Measurements from ENCODE around the gene BDNF. TPM values are rescaled to one million over a fixed set of nuclear protein-coding genes. Genes with fewer than 3 reads are reported as not detected.
"Not testable (repeated sequence)": the region's sequence is repeated elsewhere in the genome, so short reads cannot be mapped to it uniquely, and the experiment has no call there.

The BDNF gene
- total RNA-seq, 1 experiment from 2014 or later = 0.36 TPM

DNA sequence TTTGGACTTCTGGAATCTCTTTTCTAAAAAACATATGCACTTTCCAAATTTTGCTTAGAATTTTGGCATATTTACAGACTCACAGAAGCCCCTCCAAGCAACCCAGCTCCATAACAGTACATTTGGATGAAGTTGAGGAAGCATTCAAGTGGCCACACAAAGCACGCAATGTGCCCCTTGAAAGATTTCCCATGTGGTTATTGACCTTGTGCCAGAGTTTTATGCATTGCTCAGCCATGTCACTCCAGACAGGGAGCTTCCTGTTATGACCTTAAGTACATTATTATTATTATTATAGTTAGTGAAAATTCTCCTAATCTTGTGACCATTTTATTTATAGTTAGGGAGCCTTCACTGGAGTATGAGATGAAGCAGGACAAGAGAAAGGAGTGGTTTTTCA, 35.0 kb upstream of the BDNF start:
- Histone ChIP-seq H3K4me1 (ENCODE audit: control insufficient read depth, insufficient read depth, low read length) (no peaks in the 10 kb centered on the region), H3K27ac (ENCODE audit: low read length) (no peak overlapping the region), H3K9me3 (ENCODE audit: control insufficient read depth, insufficient read depth, low read depth, low read length) (no peaks in the 10 kb centered on the region), H3K4me3 (ENCODE audit: low read depth in 2 of 2, low read length in 2 of 2) (no peak overlapping the region), H3K36me3 (ENCODE audit: control insufficient read depth, insufficient read depth, low read length) (no peaks in the 10 kb centered on the region), H3K27me3 (ENCODE audit: control insufficient read depth, insufficient read depth, low read length) (no peaks in the 10 kb centered on the region; the same call in 1 of the 2 replicates)
- in situ Hi-C loops (cut with HindIII; ENCODE audit: low pct_unique_long_range_greater_than_20kb, low sequenced_read_pairs) = no loop called here
- DNase-seq (ENCODE audit: low read depth, low spot score) (no peak), ATAC-seq (no peak)
- intact Hi-C loops (cut with micrococcal nuclease; ENCODE audit: unreplicated experiment) = no loop called here
- POLR2A ChIA-PET = no interaction called here
- CTCF ChIA-PET = no interaction called here
- no TSS peak for BruUV-seq (replicated peaks)
- TF ChIP-seq, protein P1, sequence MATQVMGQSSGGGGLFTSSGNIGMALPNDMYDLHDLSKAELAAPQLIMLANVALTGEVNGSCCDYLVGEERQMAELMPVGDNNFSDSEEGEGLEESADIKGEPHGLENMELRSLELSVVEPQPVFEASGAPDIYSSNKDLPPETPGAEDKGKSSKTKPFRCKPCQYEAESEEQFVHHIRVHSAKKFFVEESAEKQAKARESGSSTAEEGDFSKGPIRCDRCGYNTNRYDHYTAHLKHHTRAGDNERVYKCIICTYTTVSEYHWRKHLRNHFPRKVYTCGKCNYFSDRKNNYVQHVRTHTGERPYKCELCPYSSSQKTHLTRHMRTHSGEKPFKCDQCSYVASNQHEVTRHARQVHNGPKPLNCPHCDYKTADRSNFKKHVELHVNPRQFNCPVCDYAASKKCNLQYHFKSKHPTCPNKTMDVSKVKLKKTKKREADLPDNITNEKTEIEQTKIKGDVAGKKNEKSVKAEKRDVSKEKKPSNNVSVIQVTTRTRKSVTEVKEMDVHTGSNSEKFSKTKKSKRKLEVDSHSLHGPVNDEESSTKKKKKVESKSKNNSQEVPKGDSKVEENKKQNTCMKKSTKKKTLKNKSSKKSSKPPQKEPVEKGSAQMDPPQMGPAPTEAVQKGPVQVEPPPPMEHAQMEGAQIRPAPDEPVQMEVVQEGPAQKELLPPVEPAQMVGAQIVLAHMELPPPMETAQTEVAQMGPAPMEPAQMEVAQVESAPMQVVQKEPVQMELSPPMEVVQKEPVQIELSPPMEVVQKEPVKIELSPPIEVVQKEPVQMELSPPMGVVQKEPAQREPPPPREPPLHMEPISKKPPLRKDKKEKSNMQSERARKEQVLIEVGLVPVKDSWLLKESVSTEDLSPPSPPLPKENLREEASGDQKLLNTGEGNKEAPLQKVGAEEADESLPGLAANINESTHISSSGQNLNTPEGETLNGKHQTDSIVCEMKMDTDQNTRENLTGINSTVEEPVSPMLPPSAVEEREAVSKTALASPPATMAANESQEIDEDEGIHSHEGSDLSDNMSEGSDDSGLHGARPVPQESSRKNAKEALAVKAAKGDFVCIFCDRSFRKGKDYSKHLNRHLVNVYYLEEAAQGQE (IDR thresholded peaks at IDR 0.05; ENCODE audit: insufficient read depth in 1 of 2, low read depth in 2 of 2, low read length in 1 of 2) = no peak

DNA sequence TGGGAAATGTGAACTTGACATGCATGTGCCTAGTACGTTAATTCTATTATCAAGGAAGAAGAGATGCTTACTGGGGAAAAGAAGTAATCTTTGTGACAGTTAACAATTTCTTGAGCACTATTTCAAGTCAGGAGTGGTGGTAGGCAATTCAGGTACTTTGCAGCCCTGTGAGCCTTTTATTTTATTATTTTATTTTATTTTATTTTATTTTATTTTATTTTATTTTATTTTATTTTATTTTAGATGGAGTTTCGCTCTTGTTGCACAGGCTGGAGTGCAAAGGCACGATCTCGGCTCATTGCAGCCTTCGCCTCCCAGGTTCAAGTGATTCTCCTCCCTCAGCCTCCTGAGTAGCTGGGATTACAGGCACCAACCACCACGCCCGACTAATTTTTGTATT, 31.5 kb upstream of the BDNF start:
- DNase-seq (ENCODE audit: low read depth, low spot score); H3K4me3 ChIP-seq (ENCODE audit: low read depth in 2 of 2, low read length in 2 of 2); ATAC-seq; BruUV-seq (replicated peaks); H3K27me3 ChIP-seq (ENCODE audit: control insufficient read depth, insufficient read depth, low read length); H3K27ac ChIP-seq (ENCODE audit: low read length); in situ Hi-C loops (cut with HindIII; ENCODE audit: low pct_unique_long_range_greater_than_20kb, low sequenced_read_pairs); intact Hi-C loops (cut with micrococcal nuclease; ENCODE audit: unreplicated experiment); H3K9me3 ChIP-seq (ENCODE audit: control insufficient read depth, insufficient read depth, low read depth, low read length); H3K4me1 ChIP-seq (ENCODE audit: control insufficient read depth, insufficient read depth, low read length); H3K36me3 ChIP-seq (ENCODE audit: control insufficient read depth, insufficient read depth, low read length): not testable (repeated sequence)
- POLR2A ChIA-PET = interaction anchor here (0.7 kb wide), 1 partner anchor 57 kb away, joined by 8 read pairs; no protein-coding TSS in a partner anchor
- CTCF ChIA-PET = interaction anchor here (0.6 kb wide), 1 partner anchor 14 kb away, joined by 3 read pairs; no protein-coding TSS in a partner anchor

DNA sequence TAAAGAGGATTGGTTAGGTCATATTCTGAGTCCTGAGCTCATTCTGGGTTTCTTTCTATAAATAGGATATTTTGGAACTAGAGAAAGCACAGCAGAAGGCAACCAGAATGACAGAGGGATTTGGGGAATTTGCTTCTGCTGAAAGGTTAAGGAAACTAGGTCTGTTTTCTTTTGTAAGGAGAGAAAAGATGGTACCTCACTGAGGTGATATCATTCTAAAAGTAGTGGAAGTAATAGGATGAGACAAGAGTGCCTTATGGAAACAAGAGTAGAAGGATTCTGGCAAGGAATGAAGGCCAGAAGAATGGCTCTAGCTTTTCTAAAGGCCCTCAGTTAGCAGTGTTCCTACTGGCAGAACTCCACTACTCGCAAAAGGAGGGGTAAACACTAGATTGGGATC, 26.7 kb upstream of the BDNF start:
- Histone ChIP-seq H3K4me3 (ENCODE audit: low read depth in 2 of 2, low read length in 2 of 2) (no peak overlapping the region), H3K27ac (ENCODE audit: low read length) (no peak overlapping the region), H3K27me3 (ENCODE audit: control insufficient read depth, insufficient read depth, low read length) (peaks cover 9% of the 10 kb centered on the region), H3K36me3 (ENCODE audit: control insufficient read depth, insufficient read depth, low read length) (no peaks in the 10 kb centered on the region), H3K4me1 (ENCODE audit: control insufficient read depth, insufficient read depth, low read length) (no peaks in the 10 kb centered on the region), H3K9me3 (ENCODE audit: control insufficient read depth, insufficient read depth, low read depth, low read length) (no peaks in the 10 kb centered on the region)
- in situ Hi-C loops (cut with HindIII; ENCODE audit: low pct_unique_long_range_greater_than_20kb, low sequenced_read_pairs) = no loop called here
- TF ChIP-seq TCF7L2 (IDR thresholded peaks at IDR 0.05; ENCODE audit: low read depth, low read length) (no peak), POLR2AphosphoS5 (IDR thresholded peaks at IDR 0.05; ENCODE audit: low read depth, low read length) (no peak), SIN3A (IDR thresholded peaks at IDR 0.05; ENCODE audit: borderline replicate concordance, insufficient read depth, low read depth, low read length) (no peak)
- TF ChIP-seq, protein P1 (IDR thresholded peaks at IDR 0.05; ENCODE audit: insufficient read depth in 1 of 2, low read depth in 2 of 2, low read length in 1 of 2) = no peak
- TF ChIP-seq, protein P2, sequence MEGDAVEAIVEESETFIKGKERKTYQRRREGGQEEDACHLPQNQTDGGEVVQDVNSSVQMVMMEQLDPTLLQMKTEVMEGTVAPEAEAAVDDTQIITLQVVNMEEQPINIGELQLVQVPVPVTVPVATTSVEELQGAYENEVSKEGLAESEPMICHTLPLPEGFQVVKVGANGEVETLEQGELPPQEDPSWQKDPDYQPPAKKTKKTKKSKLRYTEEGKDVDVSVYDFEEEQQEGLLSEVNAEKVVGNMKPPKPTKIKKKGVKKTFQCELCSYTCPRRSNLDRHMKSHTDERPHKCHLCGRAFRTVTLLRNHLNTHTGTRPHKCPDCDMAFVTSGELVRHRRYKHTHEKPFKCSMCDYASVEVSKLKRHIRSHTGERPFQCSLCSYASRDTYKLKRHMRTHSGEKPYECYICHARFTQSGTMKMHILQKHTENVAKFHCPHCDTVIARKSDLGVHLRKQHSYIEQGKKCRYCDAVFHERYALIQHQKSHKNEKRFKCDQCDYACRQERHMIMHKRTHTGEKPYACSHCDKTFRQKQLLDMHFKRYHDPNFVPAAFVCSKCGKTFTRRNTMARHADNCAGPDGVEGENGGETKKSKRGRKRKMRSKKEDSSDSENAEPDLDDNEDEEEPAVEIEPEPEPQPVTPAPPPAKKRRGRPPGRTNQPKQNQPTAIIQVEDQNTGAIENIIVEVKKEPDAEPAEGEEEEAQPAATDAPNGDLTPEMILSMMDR (IDR thresholded peaks at IDR 0.05) = no peak
- intact Hi-C loops (cut with micrococcal nuclease; ENCODE audit: unreplicated experiment) = no loop called here
- ATAC-seq (no peak), DNase-seq (ENCODE audit: low read depth, low spot score) (no peak)
- POLR2A ChIA-PET = no interaction called here
- no TSS peak for BruUV-seq (replicated peaks)
- CTCF ChIA-PET = no interaction called here

All from Panc1 (cell line).